ENCODE data around the gene STAT1. TPM values are rescaled to one million over a fixed set of nuclear protein-coding genes. Genes with fewer than 3 reads are reported as not detected.
"Not testable (repeated sequence)": the region's sequence is repeated elsewhere in the genome, so short reads cannot be mapped to it uniquely, and the experiment has no call there.

STAT1 gene
- total RNA-seq, 4 donors from 2014 or later: 46.5 to 108 (median 67.2) TPM

DNA sequence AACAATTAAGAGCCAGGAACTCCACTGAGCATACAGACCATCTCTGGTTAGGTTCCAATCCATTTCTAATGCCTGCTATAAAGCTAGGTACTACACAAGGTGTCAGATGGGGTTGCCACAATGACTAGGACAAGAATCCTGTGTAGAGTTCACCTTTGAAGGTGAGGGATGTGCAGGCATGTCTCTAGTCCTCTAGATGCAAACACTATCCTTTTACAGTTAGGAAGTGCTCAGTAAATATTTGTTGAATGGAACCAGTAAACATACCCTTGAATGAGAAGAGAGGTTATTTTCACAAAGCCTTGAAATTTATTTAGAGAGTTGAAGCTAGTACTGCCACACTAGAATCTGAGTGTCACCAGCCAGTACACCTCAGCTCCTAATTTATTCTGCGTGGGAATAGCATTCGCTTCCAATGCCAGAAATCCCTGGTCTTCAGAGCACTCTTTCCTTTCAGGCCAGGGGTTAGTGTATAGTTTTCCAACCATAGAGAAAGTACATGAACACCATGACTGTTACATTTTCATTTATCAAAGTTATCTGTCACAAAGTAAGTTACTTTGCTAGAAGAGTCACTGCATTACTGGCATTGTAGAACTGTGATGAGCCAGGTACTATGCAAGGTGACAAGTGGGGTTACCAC, 48.3 kb downstream of the STAT1 start:
- H3K27ac ChIP-seq: no peak overlapping the region

DNA sequence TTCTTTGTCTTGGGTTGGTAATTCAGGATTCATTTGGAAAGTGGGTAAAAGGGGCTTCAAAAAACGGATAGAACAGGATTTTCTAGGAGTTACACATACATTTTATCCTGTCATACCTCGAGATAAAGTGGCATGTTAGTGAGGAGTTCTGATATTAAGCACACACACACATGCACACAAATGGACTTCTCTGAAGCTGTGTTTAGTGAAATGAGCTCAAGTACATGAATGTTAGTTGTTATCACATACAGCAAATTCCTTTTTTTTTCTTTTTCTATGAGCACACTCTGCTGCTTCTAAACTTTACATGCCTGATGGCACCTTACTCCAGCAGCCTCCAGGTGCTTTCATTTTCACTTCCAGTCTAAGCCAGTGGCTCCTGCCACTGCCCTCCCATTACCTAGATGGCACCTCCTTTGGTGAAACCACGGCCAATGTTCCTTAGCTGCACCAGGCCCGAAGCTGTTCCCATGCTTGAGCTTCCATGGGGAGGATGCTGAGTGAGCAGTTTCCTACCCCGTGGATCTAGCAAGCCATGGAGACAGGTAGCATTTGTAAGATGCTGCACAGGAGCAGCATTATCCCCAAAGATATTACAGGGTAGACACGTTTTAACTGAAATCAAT, 49.7 kb downstream of the STAT1 start:
- H3K27ac ChIP-seq: no peak overlapping the region
- peaks cover 0 to 64% (median 0%) of the 10 kb centered on the region in 3 donors for H3K36me3 ChIP-seq
- H3K4me1 ChIP-seq: no peaks in the 10 kb centered on the region
- DNase-seq: no peak
- TF ChIP-seq, protein P1, sequence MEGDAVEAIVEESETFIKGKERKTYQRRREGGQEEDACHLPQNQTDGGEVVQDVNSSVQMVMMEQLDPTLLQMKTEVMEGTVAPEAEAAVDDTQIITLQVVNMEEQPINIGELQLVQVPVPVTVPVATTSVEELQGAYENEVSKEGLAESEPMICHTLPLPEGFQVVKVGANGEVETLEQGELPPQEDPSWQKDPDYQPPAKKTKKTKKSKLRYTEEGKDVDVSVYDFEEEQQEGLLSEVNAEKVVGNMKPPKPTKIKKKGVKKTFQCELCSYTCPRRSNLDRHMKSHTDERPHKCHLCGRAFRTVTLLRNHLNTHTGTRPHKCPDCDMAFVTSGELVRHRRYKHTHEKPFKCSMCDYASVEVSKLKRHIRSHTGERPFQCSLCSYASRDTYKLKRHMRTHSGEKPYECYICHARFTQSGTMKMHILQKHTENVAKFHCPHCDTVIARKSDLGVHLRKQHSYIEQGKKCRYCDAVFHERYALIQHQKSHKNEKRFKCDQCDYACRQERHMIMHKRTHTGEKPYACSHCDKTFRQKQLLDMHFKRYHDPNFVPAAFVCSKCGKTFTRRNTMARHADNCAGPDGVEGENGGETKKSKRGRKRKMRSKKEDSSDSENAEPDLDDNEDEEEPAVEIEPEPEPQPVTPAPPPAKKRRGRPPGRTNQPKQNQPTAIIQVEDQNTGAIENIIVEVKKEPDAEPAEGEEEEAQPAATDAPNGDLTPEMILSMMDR (IDR thresholded peaks at IDR 0.05): no peak
- TF ChIP-seq POLR2A (IDR thresholded peaks at IDR 0.05): no peak
- H3K9me3 ChIP-seq: no peaks in the 10 kb centered on the region
- H3K27me3 ChIP-seq: no peaks in the 10 kb centered on the region
- no peak overlapping the region for H3K4me3 ChIP-seq

More for the DNA sequence above, 48.3 kb downstream of the STAT1 start:
- H3K4me1 ChIP-seq: no peaks in the 10 kb centered on the region
- no peak for DNase-seq
- TF ChIP-seq, protein P1 (IDR thresholded peaks at IDR 0.05): no peak
- TF ChIP-seq POLR2A (IDR thresholded peaks at IDR 0.05): no peak
- peaks cover 0 to 78% (median 0%) of the 10 kb centered on the region in 3 donors for H3K36me3 ChIP-seq
- no peaks in the 10 kb centered on the region for H3K9me3 ChIP-seq
- no peaks in the 10 kb centered on the region for H3K27me3 ChIP-seq
- H3K4me3 ChIP-seq: no peak overlapping the region

DNA sequence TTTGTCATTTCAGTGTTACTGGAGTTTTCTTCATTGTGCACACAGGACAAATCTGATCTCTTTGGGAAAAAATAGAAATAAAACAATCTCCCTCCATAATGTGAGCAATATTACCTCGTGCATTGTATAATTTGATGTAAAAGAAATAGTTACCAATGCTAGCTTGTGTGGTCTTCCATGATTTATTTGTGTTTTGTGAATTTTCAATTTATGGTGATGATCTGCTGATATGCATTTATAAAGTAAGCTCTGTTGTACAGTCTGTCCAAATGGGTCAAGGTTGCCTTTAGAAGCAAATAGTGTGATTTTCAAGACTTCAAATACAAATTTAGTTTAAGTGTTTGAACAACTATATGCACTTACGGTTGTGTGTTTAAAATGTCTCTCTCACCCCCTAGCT, 50.9 kb downstream of the STAT1 start:
- no peak for DNase-seq
- Histone ChIP-seq H3K36me3 (peaks cover 0 to 53% (median 0%) of the 10 kb centered on the region in 3 donors), H3K27ac (no peak overlapping the region), H3K27me3 (no peaks in the 10 kb centered on the region), H3K4me3 (no peak overlapping the region), H3K9me3 (no peaks in the 10 kb centered on the region), H3K4me1 (no peaks in the 10 kb centered on the region)
- TF ChIP-seq, protein P1 (IDR thresholded peaks at IDR 0.05): no peak
- no peak for TF ChIP-seq POLR2A (IDR thresholded peaks at IDR 0.05)

DNA sequence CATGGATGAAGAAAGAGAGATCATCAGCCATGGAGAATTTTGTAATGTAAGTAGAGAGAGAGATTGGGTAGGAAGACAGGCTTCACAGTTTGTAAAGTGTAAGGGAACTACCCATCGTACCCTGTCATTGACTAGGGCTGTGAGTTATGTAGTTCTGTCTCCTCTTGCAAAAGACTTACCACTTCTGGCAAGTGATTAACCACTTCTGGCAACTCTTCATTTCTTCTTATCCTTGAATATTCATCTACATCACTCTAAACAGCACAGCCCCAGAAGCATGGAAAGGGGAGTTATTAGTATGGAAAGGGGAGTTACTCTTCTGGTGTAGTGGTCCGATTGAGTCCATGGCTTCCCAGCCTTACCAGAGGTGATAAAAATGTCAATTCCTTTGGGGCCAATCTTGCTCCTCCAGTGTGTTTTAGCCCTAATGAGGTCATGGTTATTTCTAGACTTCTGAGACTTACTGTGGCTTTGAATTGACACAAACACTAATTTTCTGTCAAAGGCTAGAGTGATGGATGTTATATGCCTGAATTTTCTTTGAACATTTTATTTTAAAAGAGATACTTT, 52.0 kb downstream of the STAT1 start:
- Histone ChIP-seq H3K4me1 (no peaks in the 10 kb centered on the region), H3K4me3 (no peak overlapping the region), H3K36me3 (peaks cover 0 to 44% (median 0%) of the 10 kb centered on the region in 3 donors), H3K9me3 (no peaks in the 10 kb centered on the region), H3K27me3 (no peaks in the 10 kb centered on the region), H3K27ac (no peak overlapping the region)
- TF ChIP-seq POLR2A (IDR thresholded peaks at IDR 0.05): no peak
- TF ChIP-seq, protein P1 (IDR thresholded peaks at IDR 0.05): no peak
- DNase-seq: no peak

DNA sequence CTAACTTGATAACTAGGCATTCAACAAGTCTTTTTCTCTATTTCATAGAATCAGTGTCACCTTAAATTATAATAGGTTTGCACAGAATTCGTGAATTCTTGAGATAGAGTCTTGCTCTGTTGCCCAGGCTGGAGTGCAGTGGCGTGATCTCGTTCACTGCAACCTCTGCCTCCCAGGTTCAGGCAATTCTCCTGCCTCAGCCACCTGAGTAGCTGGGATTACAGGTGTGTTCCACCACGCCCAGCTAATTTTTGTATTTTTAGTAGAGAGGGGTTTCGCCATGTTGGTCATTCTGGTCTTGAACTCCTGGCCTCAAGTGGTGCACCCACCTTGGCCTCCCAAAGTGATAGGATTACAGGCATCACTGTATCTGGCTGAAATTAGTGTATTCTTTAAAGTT, 52.9 kb downstream of the STAT1 start:
- not testable (repeated sequence) for DNase-seq, H3K4me3 ChIP-seq, H3K4me1 ChIP-seq, H3K27me3 ChIP-seq, H3K9me3 ChIP-seq, H3K27ac ChIP-seq
- peaks cover 0 to 45% (median 0%) of the 10 kb centered on the region in 3 donors for H3K36me3 ChIP-seq
